Panc1 (cell line): Measurements from ENCODE around the gene IQCC. TPM values are rescaled to one million over a fixed set of nuclear protein-coding genes. Genes with fewer than 3 reads are reported as not detected.

Experiments
- ATAC-seq: fragments of 200-7000 bp; cut with Tn5 transposase; 2 replicates; pipeline ENCODE4 v1.9.1; 2020; ENCODE audit warnings: mild to moderate bottlenecking, moderate library complexity
- BruUV-seq: library from RNA; stranded (reverse); fragments of 400-500 nt; replicated peaks from 2 replicates; lab custom pipeline; 2021; lab: Mats Ljungman, UMichigan
- CTCF ChIA-PET: fragments of 300-600 bp; sonication (Branson Sonifier 250); formaldehyde crosslinking; loops from one replicate; lab custom pipeline; 2022; ENCODE audit warnings: antibody characterized with exemption; lab: Charles Lee
- POLR2A ChIA-PET: fragments of 300-600 bp; sonication (Branson Sonifier 250); formaldehyde crosslinking; loops from one replicate; lab custom pipeline; 2022; ENCODE audit warnings: antibody characterized with exemption; lab: Charles Lee
- DNase-seq: peaks from one replicate; pipeline ENCODE4 v3.0.0-alpha.2; 2010; ENCODE audit warnings: low read depth, low spot score
- H3K27ac ChIP-seq: 2 replicates; pipeline ENCODE4 v1.5.1; 2011; ENCODE audit warnings: mild to moderate bottlenecking, low read length, inconsistent platforms
- H3K27me3 ChIP-seq: fragments of 200-500 bp; sonication (Bioruptor generic); 2 replicates; pipeline ENCODE4 v1.6.0; 2014; ENCODE audit warnings: low read length, inconsistent platforms; ENCODE audit not compliant: control insufficient read depth, insufficient read depth
- H3K36me3 ChIP-seq: fragments of 200-500 bp; sonication (Bioruptor generic); 2 replicates; pipeline ENCODE4 v1.5.1; 2014; ENCODE audit warnings: inconsistent platforms, mild to moderate bottlenecking, low read length, moderate library complexity; ENCODE audit not compliant: control insufficient read depth, insufficient read depth
- H3K4me1 ChIP-seq: 2 replicates; pipeline ENCODE4 v1.5.1; 2011; ENCODE audit warnings: inconsistent platforms, mild to moderate bottlenecking, low read length, moderate library complexity; ENCODE audit not compliant: control insufficient read depth, insufficient read depth
- H3K4me3 ChIP-seq, 2 experiments: 2 replicates each; pipeline ENCODE4 v1.5.1; 2011 to 2012; ENCODE audit warnings: low read depth in 2 of 2, low read length in 2 of 2, mild to moderate bottlenecking in 2 of 2, inconsistent platforms in 1 of 2, moderate library complexity in 1 of 2
- H3K9me3 ChIP-seq: fragments of 200-500 bp; sonication (Bioruptor generic); 2 replicates; pipeline ENCODE4 v1.5.1; 2014; ENCODE audit warnings: low read depth, mild to moderate bottlenecking, inconsistent platforms, low read length, moderate library complexity; ENCODE audit not compliant: control insufficient read depth, insufficient read depth
- POLR2AphosphoS5 ChIP-seq: IDR thresholded peaks from 2 replicates; pipeline ENCODE4 v1.6.1; 2012; ENCODE audit warnings: mild to moderate bottlenecking, low read depth, low read length, moderate library complexity
- SIN3A ChIP-seq: IDR thresholded peaks from 2 replicates; pipeline ENCODE4 v1.6.1; 2012; ENCODE audit warnings: low read depth, mild to moderate bottlenecking, low read length, moderate library complexity, borderline replicate concordance; ENCODE audit not compliant: insufficient read depth
- TCF7L2 ChIP-seq: IDR thresholded peaks from 2 replicates; pipeline ENCODE4 v1.6.1; 2011; ENCODE audit warnings: mild to moderate bottlenecking, low read depth, low read length, inconsistent platforms
- in situ Hi-C: cut with HindIII; loops from 2 replicates; pipeline ENCODE4 v1.10.0; 2016; ENCODE audit warnings: low sequenced_read_pairs, low pct_unique_long_range_greater_than_20kb
- intact Hi-C: fragments of 100-400 bp; cut with micrococcal nuclease; formaldehyde crosslinking; loops from one replicate; pipeline ENCODE4 v1.10.0; 2022; ENCODE audit not compliant: unreplicated experiment
- total RNA-seq: library from RNA; stranded (reverse); gene quantifications from one replicate; pipeline ENCODE4 v1.2.1, GENCODE V29; 2021; ENCODE audit not compliant: unreplicated experiment
- TF ChIP-seq, protein P1 (sequence below): fragments of 450-650 bp; IDR thresholded peaks from 2 replicates; pipeline ENCODE4 v1.5.1; 2017; ENCODE audit warnings: mild to moderate bottlenecking
- TF ChIP-seq, protein P2 (sequence below), 2 experiments: IDR thresholded peaks; 2 replicates each; pipeline ENCODE4 v1.6.1; 2011 to 2012; ENCODE audit warnings: low read depth in 2 of 2, control low read depth in 1 of 2, low read length in 1 of 2, mild to moderate bottlenecking in 1 of 2, moderate library complexity in 1 of 2; ENCODE audit not compliant: insufficient read depth in 1 of 2

The IQCC gene
- total RNA-seq, 1 experiment from 2014 or later, result 4.4 TPM

DNA sequence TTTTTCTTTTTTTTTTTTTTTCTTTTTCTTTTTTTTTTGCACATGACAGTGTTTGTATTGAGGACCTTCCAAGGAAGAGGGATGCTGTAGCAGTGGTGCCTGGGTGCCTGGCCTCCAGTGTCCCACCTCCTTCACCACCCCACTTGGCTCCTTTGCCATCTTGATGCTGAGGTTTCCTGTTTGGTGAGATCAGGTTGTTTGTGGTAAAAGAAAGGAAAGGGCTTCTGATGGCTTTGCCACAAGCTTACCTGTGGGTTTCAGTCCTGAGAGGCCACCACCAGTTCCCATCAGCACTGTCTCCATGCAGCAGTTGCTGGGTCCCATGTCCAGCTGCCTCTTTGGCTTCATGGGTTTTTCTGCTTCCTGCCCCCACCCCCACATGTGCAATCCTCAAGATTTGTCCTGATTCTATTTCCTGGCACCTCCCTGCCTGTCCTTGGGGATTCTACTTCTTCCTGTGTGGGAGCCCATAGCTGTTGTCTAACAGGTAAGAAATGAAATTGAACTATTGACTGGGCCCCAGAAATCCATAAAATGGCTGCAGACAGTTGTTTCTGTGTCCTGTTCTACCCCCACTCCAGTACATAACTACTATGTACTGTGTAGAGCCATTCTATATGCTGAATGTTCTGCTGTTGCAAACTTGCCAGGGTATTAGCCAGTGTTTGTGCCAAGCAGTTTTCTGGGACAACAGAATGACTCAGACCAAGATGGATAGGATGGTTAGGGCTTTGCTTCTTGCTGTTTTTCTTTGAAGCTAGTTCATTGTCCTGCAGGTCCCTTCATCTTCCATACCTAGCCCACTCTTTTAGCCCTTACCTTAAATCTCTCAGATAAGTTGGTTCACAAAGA lies 9.3 kb upstream of the IQCC start:
- TSS peak; percentile 70 for BruUV-seq
- CTCF ChIA-PET, result no interaction called here
- Histone ChIP-seq H3K36me3 (peaks cover 26% of the 10 kb centered on the region), H3K9me3 (no peaks in the 10 kb centered on the region), H3K4me1 (peaks cover 43% of the 10 kb centered on the region), H3K27me3 (no peaks in the 10 kb centered on the region), H3K27ac (no peak overlapping the region; the same call in 1 of the 2 replicates), H3K4me3 (no peak overlapping the region)
- in situ Hi-C loops, result no loop called here
- no peak for DNase-seq
- no peak for ATAC-seq
- POLR2A ChIA-PET, result no interaction called here
- TF ChIP-seq POLR2AphosphoS5, result peak; percentile 18; the same call in 1 of the 2 replicates
- no peak for TF ChIP-seq SIN3A
- intact Hi-C loops, result no loop called here

DNA sequence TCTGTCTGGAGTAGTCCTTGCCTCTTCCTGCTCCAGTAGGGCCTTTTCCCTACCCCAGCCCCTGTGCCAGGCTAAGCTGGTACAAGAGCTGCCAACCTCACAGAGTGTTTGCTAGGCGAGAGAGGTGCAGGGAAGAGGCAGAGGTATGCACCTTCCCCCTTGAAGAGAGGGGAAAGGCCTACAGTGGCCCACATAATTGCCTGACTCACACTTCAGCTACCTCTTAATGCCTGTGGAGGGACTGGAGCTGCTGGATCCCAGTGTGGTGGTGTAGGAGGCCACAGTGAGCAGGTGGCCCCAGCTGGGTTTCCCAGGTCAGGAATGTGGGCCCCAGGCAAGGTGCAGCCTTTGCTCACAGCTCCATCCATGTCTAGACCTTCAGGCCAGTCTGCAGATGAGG lies 8.4 kb upstream of the IQCC start:
- ATAC-seq (no peak), DNase-seq (no peak)
- in situ Hi-C loops, result no loop called here
- no peak overlapping the region for H3K4me3 ChIP-seq
- ChIA-PET CTCF (no interaction called here), POLR2A (interaction anchor here (0.6 kb wide), 2 partner anchors 90 to 118 kb away, joined by 4 read pairs; no protein-coding TSS in a partner anchor)
- H3K4me1 ChIP-seq, result peaks cover 48% of the 10 kb centered on the region
- BruUV-seq, result no TSS peak
- H3K27ac ChIP-seq, result no peak overlapping the region
- TF ChIP-seq POLR2AphosphoS5 (no peak), SIN3A (no peak), TCF7L2 (no peak)
- TF ChIP-seq, protein P1, sequence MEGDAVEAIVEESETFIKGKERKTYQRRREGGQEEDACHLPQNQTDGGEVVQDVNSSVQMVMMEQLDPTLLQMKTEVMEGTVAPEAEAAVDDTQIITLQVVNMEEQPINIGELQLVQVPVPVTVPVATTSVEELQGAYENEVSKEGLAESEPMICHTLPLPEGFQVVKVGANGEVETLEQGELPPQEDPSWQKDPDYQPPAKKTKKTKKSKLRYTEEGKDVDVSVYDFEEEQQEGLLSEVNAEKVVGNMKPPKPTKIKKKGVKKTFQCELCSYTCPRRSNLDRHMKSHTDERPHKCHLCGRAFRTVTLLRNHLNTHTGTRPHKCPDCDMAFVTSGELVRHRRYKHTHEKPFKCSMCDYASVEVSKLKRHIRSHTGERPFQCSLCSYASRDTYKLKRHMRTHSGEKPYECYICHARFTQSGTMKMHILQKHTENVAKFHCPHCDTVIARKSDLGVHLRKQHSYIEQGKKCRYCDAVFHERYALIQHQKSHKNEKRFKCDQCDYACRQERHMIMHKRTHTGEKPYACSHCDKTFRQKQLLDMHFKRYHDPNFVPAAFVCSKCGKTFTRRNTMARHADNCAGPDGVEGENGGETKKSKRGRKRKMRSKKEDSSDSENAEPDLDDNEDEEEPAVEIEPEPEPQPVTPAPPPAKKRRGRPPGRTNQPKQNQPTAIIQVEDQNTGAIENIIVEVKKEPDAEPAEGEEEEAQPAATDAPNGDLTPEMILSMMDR, result no peak
- TF ChIP-seq, protein P2, sequence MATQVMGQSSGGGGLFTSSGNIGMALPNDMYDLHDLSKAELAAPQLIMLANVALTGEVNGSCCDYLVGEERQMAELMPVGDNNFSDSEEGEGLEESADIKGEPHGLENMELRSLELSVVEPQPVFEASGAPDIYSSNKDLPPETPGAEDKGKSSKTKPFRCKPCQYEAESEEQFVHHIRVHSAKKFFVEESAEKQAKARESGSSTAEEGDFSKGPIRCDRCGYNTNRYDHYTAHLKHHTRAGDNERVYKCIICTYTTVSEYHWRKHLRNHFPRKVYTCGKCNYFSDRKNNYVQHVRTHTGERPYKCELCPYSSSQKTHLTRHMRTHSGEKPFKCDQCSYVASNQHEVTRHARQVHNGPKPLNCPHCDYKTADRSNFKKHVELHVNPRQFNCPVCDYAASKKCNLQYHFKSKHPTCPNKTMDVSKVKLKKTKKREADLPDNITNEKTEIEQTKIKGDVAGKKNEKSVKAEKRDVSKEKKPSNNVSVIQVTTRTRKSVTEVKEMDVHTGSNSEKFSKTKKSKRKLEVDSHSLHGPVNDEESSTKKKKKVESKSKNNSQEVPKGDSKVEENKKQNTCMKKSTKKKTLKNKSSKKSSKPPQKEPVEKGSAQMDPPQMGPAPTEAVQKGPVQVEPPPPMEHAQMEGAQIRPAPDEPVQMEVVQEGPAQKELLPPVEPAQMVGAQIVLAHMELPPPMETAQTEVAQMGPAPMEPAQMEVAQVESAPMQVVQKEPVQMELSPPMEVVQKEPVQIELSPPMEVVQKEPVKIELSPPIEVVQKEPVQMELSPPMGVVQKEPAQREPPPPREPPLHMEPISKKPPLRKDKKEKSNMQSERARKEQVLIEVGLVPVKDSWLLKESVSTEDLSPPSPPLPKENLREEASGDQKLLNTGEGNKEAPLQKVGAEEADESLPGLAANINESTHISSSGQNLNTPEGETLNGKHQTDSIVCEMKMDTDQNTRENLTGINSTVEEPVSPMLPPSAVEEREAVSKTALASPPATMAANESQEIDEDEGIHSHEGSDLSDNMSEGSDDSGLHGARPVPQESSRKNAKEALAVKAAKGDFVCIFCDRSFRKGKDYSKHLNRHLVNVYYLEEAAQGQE (IDR thresholded peaks at IDR 0.05; ENCODE audit: insufficient read depth in 1 of 2, low read depth in 2 of 2, low read length in 1 of 2), result no peak
- H3K27me3 ChIP-seq, result no peaks in the 10 kb centered on the region
- intact Hi-C loops, result no loop called here
- H3K9me3 ChIP-seq, result no peaks in the 10 kb centered on the region
- peaks cover 21% of the 10 kb centered on the region for H3K36me3 ChIP-seq

DNA sequence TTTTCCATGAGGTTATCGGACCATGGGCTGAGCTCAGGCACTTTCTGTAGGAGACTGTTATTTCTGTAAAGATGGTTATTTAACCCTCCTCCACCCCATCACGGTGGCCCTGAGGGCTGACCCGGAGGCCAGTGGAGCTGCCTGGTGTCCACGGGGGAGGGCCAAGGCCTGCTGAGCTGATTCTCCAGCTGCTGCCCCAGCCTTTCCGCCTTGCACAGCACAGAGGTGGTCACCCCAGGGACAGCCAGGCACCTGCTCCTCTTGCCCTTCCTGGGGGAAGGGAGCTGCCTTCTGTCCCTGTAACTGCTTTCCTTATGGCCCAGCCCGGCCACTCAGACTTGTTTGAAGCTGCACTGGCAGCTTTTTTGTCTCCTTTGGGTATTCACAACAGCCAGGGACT lies 7.6 kb upstream of the IQCC start:
- no TSS peak for BruUV-seq
- TF ChIP-seq POLR2AphosphoS5 (no peak), TCF7L2 (no peak), SIN3A (no peak)
- TF ChIP-seq, protein P2 (IDR thresholded peaks at IDR 0.05; ENCODE audit: insufficient read depth in 1 of 2, low read depth in 2 of 2, low read length in 1 of 2), result no peak
- TF ChIP-seq, protein P1, result no peak
- CTCF ChIA-PET, result no interaction called here
- Histone ChIP-seq H3K9me3 (no peaks in the 10 kb centered on the region), H3K36me3 (peaks cover 15% of the 10 kb centered on the region), H3K27me3 (no peaks in the 10 kb centered on the region), H3K27ac (no peak overlapping the region), H3K4me1 (peaks cover 48% of the 10 kb centered on the region), H3K4me3 (no peak overlapping the region)
- ATAC-seq (no peak), DNase-seq (no peak)
- intact Hi-C loops, result no loop called here
- in situ Hi-C loops, result no loop called here
- POLR2A ChIA-PET, result interaction anchor here (0.6 kb wide), 3 partner anchors 52 to 117 kb away, joined by 4 to 14 read pairs (median 4); no protein-coding TSS in a partner anchor
